HG03565 (cell line): ENCODE results near the gene FBXL15.

ENCODE experiments used
- ATAC-seq: cut with Tn5 transposase; IDR thresholded peaks from one replicate; pipeline ENCODE4 v1.9.1; 2021; ENCODE audit warnings: mild to moderate bottlenecking, moderate library complexity; ENCODE audit not compliant: unreplicated experiment

FBXL15 gene

DNA sequence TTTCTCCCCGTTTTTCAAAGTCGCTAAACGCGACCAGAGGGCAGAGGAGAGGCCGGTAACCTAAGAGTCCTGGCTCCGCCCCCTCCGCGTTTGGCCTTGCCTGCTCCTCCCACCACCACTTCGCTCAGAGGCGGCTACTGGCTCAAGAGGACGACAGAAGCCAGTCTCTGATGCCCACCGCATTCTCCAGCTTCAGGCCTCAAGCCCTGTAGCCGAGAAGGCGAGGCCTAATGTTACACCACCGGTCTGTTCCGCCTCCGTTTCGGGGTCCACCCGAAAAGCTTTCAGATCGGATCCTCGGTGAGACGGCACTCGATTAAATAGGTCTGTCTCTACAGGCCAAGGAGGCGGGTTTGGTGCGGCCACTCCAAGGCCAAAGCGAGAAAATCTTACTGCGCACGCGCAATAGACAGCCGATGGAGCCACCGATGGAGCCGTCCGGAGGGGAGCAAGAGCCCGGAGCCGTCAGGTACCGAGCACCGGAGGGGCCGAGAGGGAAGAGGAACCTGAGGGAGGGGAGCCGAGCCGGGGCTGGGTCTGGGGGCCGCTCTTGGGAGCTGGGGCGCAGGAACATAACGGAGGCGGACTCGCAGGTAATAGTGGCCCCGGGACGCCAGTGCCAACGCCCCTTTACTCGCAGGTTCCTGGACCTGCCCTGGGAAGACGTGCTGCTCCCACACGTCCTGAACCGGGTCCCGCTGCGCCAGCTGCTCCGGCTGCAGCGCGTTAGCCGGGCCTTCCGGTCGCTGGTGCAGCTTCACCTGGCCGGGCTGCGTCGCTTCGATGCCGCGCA, at the start of gene FBXL15:
TSS of gene FBXL15 (plus strand) at position 123 of the 793 bp plus-strand sequence. CDS start at position 417, 294 bp downstream.
- ATAC-seq, result peak; percentile 60

DNA sequence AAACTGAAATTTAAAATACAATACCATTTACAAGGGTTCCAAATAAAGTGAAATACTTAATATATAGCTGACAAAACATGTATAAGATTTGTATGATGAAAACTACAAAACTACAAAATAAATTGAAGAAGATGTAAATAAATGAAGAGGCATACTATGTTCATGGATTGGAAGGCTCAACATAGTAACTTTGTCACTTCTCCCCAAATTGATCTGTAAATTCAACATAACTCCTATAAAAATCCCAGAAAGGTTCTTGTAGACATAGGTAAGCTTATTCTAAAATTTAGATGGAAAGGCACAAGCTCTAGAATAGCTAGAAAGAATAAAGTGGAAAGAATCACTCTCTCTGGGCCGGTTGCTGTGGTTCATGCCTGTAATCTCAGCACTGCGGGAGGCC, 49.3 kb upstream of the FBXL15 start:
- ATAC-seq, result no peak

DNA sequence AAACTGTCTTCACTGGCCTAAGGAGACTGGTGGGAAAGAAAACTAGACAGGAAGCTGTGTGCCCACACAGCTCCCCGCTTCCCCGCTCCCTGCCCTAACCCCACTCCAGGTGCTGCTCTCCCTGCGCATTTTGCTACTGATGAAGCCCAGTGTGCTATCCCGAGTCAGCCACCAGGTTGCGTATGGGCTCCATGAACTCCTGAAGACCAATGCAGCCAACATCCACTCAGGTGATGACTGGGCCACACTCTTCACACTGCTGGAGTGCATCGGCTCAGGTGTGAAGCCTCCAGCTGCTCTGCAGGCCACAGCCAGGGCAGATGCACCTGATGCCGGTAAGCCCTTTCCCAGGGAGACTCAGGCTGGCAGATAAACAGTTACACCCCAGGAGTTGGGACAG, 45.4 kb upstream of the FBXL15 start:
- ATAC-seq, result no peak

DNA sequence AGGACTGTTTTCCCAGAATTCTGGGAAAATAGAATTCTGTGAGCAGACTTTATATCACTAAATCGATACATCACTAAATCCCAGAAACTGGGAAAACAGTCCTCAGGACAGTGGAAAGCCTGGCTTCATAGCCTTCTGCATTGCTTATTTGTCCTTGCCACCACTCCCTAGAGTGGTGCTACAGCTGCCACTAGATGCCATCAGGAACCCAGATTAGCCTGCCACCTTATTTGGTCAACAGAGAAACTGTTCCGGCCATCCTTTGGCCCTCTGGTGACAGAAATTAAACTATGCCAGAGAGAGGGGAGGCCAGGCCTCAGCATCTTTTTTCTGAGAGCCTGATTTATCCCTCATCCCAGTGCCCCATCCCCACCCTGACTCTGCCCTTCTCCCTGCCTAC, 44.8 kb upstream of the FBXL15 start:
- no peak for ATAC-seq

- no peak for ATAC-seq
Measured at GRCh38 chr10:102376901-102377300, 43.7 kb upstream of the FBXL15 start.

DNA sequence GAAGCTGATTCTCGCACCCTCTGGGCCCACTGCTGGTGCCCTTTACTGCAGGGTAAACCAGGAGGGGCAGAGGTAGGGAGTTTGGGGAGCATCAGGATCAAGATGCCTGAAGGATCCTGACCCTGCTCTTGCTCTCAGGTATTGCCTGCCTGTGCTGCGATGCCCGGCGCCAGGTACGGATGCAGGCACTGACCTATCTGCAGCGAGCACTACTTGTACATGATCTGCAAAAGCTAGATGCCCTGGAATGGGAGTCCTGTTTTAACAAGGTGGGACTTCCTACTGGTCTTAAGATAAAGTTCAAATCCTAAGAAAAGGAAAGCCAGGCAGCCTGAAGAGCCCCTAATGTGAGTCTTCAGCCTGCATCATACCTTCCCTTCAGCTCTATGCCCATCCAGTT, 41.3 kb upstream of the FBXL15 start:
- no peak for ATAC-seq

GRCh38 chr10:102381983-102382382, 38.7 kb upstream of the FBXL15 start:
- ATAC-seq, result no peak

DNA sequence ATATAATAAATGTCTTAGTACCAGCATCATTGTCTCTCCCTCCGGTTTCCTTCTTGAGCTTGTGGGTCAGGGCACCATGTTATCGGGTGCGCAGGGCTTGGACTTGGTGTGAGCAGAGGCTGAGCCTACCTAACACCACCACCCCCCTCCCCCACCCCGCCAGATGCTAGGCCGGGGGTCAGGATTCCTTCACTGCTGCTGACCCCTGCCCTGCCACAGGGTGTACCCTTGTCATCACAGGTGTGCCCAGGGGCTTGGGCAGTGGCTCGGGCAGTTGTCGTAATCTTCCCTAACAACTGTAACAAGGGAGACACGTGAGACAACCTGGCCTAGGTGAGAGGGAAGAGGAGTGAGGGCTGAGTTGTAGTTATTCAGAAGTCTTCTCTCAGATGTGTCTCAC, 37.8 kb upstream of the FBXL15 start:
- ATAC-seq, result no peak

- ATAC-seq, result no peak
Measured at GRCh38 chr10:102384053-102384452, 36.6 kb upstream of the FBXL15 start.

GRCh38 chr10:102384606-102385429, 35.8 kb upstream of the FBXL15 start:
- no peak for ATAC-seq

DNA sequence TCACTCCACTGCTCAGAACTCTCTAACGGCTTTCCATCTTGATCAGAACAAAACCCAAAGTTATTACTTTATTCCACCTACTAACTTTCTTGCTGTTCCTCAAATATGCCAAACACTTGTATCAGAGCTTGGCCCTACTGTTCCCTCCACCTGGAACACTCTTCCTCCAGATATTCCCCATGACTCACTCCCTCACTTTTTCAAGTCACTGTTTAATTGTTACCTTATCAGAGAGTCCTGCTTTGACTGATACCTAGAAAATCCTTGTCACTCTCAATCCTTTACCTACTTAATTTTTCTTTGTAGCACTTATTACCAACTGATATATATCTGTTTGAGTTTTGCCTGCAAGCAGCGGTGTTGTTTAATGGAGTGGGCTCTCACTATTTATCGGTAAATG, 30.7 kb upstream of the FBXL15 start:
- ATAC-seq, result no peak

- ATAC-seq, result no peak
Measured at GRCh38 chr10:102392306-102392705, 28.3 kb upstream of the FBXL15 start.

DNA sequence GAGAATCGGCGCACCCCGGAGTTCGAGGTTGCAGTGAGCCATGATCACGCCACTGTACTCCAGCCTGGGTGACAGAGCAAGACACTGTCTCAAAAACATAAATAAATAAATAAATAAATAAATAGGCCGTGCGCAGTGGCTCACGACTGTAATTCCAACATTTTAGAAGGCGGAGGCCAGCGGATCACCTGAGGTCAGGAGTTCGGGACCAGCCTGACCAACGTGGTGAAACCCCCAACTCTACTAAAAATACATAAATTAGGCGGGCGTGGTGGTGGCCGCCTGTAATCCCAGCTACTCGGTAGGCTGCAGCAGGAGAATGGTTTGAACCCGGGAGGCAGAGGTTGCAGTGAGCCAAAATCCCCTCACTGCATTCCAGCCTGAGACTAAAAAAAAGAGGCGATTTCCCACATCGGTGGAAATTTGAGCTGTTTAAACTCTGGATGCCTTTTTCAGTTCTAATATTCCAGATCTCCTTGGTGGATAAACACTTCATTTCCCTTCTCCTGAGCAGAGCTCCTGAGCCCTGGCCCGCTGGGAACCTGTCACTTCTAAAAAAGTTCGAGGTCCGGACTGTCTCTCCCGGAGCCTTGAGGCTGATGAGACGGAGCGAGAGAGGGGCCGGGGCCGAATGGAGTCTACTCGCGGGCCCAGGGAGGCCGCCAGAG, 27.1 kb upstream of the FBXL15 start:
- ATAC-seq, result no peak

- peak; percentile 70 for ATAC-seq
Measured at GRCh38 chr10:102394079-102394800, 26.4 kb upstream of the FBXL15 start.

GRCh38 chr10:102394801-102395399, 25.7 kb upstream of the FBXL15 start:
- ATAC-seq, result no peak

- no peak for ATAC-seq
Measured at GRCh38 chr10:102395400-102396316, 25.0 kb upstream of the FBXL15 start, which contains the start of gene NFKB2. TSS of gene NFKB2 (plus strand) at chr10:102395705. CDS start at chr10:102395960, 255 bp downstream.

- no peak for ATAC-seq
Measured at GRCh38 chr10:102396317-102396650, 24.4 kb upstream of the FBXL15 start.

DNA sequence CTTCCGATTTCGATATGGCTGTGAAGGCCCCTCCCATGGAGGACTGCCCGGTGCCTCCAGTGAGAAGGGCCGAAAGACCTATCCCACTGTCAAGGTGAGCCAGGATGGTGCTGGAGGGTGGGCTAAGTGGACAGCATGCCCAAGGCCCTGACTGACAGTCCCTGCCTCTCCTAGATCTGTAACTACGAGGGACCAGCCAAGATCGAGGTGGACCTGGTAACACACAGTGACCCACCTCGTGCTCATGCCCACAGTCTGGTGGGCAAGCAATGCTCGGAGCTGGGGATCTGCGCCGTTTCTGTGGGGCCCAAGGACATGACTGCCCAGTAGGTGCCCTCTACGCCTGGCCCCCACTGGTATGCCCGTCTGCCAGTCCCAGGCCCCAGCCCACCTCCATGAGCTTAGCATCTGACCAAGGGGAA, 23.9 kb upstream of the FBXL15 start:
- no peak for ATAC-seq
